SK-N-SH treated with all-trans-retinoic acid at 6 μM for 48 hours (cell line): ENCODE data around the gene RREB1.

Experiments used
- OSR1 ChIP-seq: fragments of 250-450 bp; sonication (Bioruptor Pico); IDR thresholded peaks from 2 replicates; pipeline ENCODE4 v1.8.0; 2022; ENCODE audit warnings: moderate library complexity, mild to moderate bottlenecking, inconsistent platforms
- RARB ChIP-seq: fragments of 250-450 bp; sonication (Bioruptor Pico); IDR thresholded peaks from 2 replicates; pipeline ENCODE4 v1.8.0; 2021; ENCODE audit warnings: mild to moderate bottlenecking, moderate library complexity
- TOX ChIP-seq: fragments of 250-450 bp; sonication (Bioruptor Pico); IDR thresholded peaks from 2 replicates; pipeline ENCODE4 v1.8.0; 2021; ENCODE audit warnings: mild to moderate bottlenecking, moderate library complexity, borderline replicate concordance
- ZC3H10 ChIP-seq: fragments of 250-450 bp; sonication (Bioruptor Pico); IDR thresholded peaks from 2 replicates; pipeline ENCODE4 v1.5.1; 2021; ENCODE audit warnings: mild to moderate bottlenecking, moderate library complexity
- ZFP30 ChIP-seq: fragments of 450-650 bp; formaldehyde crosslinking; IDR thresholded peaks from 2 replicates; pipeline ENCODE4 v1.5.0; 2022; ENCODE audit warnings: mild to moderate bottlenecking, moderate library complexity
- TF ChIP-seq, protein P1 (sequence below): fragments of 250-450 bp; sonication (Bioruptor Pico); IDR thresholded peaks from 2 replicates; pipeline ENCODE4 v1.5.1; 2021; ENCODE audit warnings: mild to moderate bottlenecking, moderate library complexity

DNA sequence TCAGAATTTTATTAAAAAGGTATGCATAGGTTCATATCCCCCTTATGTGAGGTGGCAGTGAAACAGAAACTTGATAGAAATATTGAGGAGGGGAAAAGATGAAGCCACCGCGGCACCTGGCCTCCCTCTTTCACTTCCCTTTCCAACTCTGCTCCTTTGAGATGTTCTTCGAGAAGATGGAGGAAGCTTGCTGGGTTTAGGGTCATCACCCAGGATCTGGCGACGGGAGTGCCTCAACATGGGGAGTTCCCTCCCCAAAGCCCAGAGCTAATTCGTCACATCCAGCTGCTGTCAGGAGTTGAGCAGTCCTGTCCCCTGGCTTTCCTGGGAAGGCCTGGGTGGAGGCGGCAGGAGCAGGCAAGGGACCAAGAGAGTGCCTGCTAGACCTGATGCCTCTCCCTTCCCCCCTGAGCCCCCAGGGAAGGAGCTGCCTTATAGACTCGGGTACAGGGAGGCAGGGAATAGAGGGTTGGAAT is 29.1 kb downstream of the RREB1 start:
- TF ChIP-seq RARB (CRISPR knock-in tag), result no peak
- no peak for TF ChIP-seq ZC3H10 (CRISPR knock-in tag)
- no peak for TF ChIP-seq OSR1 (CRISPR knock-in tag)
- TF ChIP-seq ZFP30 (CRISPR knock-in tag), result no peak
- TF ChIP-seq, protein P1, sequence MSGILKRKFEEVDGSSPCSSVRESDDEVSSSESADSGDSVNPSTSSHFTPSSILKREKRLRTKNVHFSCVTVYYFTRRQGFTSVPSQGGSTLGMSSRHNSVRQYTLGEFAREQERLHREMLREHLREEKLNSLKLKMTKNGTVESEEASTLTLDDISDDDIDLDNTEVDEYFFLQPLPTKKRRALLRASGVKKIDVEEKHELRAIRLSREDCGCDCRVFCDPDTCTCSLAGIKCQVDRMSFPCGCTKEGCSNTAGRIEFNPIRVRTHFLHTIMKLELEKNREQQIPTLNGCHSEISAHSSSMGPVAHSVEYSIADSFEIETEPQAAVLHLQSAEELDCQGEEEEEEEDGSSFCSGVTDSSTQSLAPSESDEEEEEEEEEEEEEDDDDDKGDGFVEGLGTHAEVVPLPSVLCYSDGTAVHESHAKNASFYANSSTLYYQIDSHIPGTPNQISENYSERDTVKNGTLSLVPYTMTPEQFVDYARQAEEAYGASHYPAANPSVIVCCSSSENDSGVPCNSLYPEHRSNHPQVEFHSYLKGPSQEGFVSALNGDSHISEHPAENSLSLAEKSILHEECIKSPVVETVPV, result no peak
- TF ChIP-seq TOX (CRISPR knock-in tag), result no peak
